SH-SY5Y (cell line): Measurements from ENCODE around the gene GPRC5B.

Experiments used
- GATA2 ChIP-seq: IDR thresholded peaks from 2 replicates; pipeline ENCODE4 v1.6.1; 2011; ENCODE audit warnings: mild to moderate bottlenecking, low read depth, low read length
- GATA3 ChIP-seq: IDR thresholded peaks from 2 replicates; pipeline ENCODE4 v1.6.1; 2011; ENCODE audit warnings: low read depth, mild to moderate bottlenecking, low read length, moderate library complexity

GRCh38 chr16:19883296-19883965, 1.2 kb downstream of the GPRC5B start:
- TF ChIP-seq GATA2 (no peak), GATA3 (no peak)
